PFSK-1 (cell line): ENCODE measurements around the gene LTF.

Source experiments
- FOXP2 ChIP-seq: optimal IDR thresholded peaks from 2 replicates; pipeline ENCODE3; 2011; ENCODE audit warnings: borderline replicate concordance, control low read depth, inconsistent platforms; ENCODE audit not compliant: insufficient read depth; ENCODE audit errors: extremely low read length, extremely low read depth
- POLR2AphosphoS5 ChIP-seq: IDR thresholded peaks from 2 replicates; pipeline ENCODE4 v1.6.1; 2012; ENCODE audit warnings: low read depth, mild to moderate bottlenecking, control low read depth, low read length, moderate library complexity
- SIN3A ChIP-seq: IDR thresholded peaks from 2 replicates; pipeline ENCODE4 v1.6.1; 2012; ENCODE audit warnings: mild to moderate bottlenecking, low read length, moderate library complexity, borderline replicate concordance; ENCODE audit not compliant: insufficient read depth
- TAF1 ChIP-seq: IDR thresholded peaks from 2 replicates; pipeline ENCODE4 v1.6.1; 2012; ENCODE audit warnings: low read length, control low read depth, borderline replicate concordance; ENCODE audit not compliant: insufficient read depth
- TF ChIP-seq, protein P1 (sequence below), 2 experiments: IDR thresholded peaks; 2 replicates each; pipeline versions ENCODE4 v1.6.1 to v1.8.0; 2011 to 2012; ENCODE audit warnings: low read depth in 2 of 2, low read length in 2 of 2, control low read depth in 1 of 2, inconsistent platforms in 1 of 2, mild to moderate bottlenecking in 1 of 2, moderate library complexity in 1 of 2; ENCODE audit not compliant: insufficient read depth in 1 of 2

LTF gene

GRCh38 chr3:46447228-46447985 lies 17.3 kb downstream of the LTF start:
- TF ChIP-seq SIN3A (no peak), POLR2AphosphoS5 (no peak)
- TF ChIP-seq, protein P1, sequence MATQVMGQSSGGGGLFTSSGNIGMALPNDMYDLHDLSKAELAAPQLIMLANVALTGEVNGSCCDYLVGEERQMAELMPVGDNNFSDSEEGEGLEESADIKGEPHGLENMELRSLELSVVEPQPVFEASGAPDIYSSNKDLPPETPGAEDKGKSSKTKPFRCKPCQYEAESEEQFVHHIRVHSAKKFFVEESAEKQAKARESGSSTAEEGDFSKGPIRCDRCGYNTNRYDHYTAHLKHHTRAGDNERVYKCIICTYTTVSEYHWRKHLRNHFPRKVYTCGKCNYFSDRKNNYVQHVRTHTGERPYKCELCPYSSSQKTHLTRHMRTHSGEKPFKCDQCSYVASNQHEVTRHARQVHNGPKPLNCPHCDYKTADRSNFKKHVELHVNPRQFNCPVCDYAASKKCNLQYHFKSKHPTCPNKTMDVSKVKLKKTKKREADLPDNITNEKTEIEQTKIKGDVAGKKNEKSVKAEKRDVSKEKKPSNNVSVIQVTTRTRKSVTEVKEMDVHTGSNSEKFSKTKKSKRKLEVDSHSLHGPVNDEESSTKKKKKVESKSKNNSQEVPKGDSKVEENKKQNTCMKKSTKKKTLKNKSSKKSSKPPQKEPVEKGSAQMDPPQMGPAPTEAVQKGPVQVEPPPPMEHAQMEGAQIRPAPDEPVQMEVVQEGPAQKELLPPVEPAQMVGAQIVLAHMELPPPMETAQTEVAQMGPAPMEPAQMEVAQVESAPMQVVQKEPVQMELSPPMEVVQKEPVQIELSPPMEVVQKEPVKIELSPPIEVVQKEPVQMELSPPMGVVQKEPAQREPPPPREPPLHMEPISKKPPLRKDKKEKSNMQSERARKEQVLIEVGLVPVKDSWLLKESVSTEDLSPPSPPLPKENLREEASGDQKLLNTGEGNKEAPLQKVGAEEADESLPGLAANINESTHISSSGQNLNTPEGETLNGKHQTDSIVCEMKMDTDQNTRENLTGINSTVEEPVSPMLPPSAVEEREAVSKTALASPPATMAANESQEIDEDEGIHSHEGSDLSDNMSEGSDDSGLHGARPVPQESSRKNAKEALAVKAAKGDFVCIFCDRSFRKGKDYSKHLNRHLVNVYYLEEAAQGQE (IDR thresholded peaks at IDR 0.05; ENCODE audit: insufficient read depth in 1 of 2, low read depth in 2 of 2, low read length in 2 of 2) = no peak

DNA sequence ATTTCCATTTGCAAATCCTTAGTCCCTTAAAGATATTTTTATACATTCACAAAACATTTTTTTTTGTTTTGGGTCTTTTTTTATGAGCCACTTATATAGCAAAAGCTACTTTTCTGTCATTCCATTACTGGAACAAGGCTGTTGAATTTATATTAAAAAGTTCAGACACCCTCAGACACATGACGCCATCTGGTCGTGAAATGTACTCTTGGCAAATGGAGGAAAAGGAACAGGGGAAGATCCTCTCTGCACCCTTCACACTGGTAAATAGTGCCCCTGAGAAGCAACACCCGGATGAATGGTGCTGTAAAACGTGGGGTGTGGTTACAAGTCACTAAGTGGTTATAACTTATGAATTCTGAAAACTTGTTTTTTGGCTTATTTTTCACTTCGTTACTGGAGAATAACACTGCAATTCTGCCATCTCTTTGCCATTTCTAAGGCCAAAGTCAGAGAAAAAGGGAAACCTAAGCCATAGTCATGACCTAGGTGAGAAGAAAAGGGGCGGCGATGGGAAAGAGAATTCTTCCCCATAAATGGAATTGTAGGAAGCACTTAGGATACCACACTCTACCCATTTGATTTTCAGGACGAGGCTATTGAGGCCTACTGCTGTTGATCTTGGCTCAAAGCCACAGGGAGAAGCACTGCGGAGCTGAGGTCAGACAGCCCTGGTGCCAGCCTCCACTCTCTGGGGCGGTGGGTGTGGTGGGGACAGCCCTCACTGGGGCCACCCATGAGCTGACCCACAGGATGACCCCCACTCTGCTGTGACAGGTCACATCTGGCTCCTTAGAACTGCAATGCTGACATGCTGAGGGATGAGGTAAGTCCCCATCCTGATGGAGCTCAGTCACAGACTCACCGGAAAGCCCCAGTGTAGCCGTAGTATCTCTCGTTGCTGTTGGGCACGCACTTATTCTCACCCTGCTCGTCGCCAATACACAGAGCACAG lies 21.9 kb downstream of the LTF start:
- no peak for TF ChIP-seq SIN3A
- TF ChIP-seq POLR2AphosphoS5 = no peak
- TF ChIP-seq TAF1 = no peak
- TF ChIP-seq, protein P1 (IDR thresholded peaks at IDR 0.05; ENCODE audit: insufficient read depth in 1 of 2, low read depth in 2 of 2, low read length in 2 of 2) = no peak
- no peak for TF ChIP-seq FOXP2

DNA sequence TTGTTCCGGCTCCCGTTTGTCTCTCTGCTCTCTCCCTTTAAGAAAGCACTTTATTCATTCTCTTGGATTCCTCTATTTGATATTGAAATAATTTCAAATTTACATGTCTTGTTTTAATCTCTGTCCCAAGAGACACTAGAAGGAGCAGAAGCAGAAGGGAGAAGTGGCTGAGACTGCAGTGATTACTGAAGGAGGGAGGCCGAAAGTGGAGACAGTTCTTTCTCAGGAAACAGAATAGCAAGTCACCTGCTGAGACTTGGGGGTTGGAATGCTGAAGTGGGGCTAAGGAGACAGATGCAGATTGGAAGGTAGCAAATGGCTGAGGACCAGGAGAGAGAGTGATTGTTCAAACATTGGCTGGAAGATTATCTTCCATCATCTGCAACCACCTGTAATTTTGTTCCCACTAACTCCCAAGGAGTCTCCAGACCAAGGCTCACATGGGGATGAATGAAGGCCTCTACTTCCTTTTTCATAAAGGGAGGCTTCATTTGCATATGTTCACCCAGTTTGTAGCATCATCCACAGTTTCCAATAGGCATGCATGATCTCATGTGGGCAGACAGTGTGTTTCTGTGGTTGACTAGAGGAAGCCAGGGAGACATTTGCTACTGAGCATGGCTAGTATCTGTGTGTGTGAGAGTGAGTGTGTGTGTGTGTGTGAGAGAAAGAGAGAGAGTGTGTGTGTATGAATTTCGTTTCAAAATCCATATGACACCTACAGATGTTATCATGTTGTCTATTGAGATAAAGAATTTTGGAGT lies 24.0 kb downstream of the LTF start:
- TF ChIP-seq FOXP2 = no peak
- no peak for TF ChIP-seq POLR2AphosphoS5
- TF ChIP-seq, protein P1 (IDR thresholded peaks at IDR 0.05; ENCODE audit: insufficient read depth in 1 of 2, low read depth in 2 of 2, low read length in 2 of 2) = no peak
- TF ChIP-seq TAF1 = no peak
- TF ChIP-seq SIN3A = no peak

DNA sequence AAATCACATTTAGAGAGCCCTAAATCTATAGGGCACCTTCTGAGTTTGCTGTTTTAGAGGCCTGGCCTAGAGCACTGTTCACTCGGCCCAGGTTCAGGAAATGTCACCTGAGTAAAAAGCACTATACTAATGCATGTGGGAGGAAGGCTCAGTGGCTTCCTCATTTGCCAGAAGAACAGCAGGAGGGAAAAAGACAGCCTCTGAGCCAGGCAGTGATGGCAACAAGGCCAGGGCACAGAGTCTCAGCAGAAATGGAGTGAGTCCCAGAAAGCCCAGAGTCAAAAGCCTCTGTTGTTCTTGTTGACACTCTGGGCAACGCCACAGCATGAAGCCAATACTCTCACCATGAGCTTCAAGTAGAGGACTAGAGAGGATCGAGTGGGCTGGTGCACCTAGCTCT lies 25.9 kb downstream of the LTF start:
- TF ChIP-seq POLR2AphosphoS5 (no peak), SIN3A (no peak), FOXP2 (no peak), TAF1 (no peak)
- TF ChIP-seq, protein P1 (IDR thresholded peaks at IDR 0.05; ENCODE audit: insufficient read depth in 1 of 2, low read depth in 2 of 2, low read length in 2 of 2) = no peak
